Measurements from ENCODE around the gene ZDHHC11B. TPM values are rescaled to one million over a fixed set of nuclear protein-coding genes. Genes with fewer than 3 reads are reported as not detected.
"Not testable (repeated sequence)": the region's sequence is repeated elsewhere in the genome, so short reads cannot be mapped to it uniquely, and the experiment has no call there.

ZDHHC11B gene
- total RNA-seq, 1 experiment from 2014 or later, result 0.22 TPM

GRCh38 chr5:684751-685216 lies 99.7 kb downstream of the ZDHHC11B start:
- H3K4me3 ChIP-seq, result no peak overlapping the region
- H3K9me3 ChIP-seq (replicated peaks), result no peaks in the 10 kb centered on the region
- H3K36me3 ChIP-seq, result no peaks in the 10 kb centered on the region
- H3K27ac ChIP-seq, result no peak overlapping the region
- DNase-seq, result no peak
- H3K27me3 ChIP-seq, result no peaks in the 10 kb centered on the region
- no peaks in the 10 kb centered on the region for H3K4me1 ChIP-seq

DNA sequence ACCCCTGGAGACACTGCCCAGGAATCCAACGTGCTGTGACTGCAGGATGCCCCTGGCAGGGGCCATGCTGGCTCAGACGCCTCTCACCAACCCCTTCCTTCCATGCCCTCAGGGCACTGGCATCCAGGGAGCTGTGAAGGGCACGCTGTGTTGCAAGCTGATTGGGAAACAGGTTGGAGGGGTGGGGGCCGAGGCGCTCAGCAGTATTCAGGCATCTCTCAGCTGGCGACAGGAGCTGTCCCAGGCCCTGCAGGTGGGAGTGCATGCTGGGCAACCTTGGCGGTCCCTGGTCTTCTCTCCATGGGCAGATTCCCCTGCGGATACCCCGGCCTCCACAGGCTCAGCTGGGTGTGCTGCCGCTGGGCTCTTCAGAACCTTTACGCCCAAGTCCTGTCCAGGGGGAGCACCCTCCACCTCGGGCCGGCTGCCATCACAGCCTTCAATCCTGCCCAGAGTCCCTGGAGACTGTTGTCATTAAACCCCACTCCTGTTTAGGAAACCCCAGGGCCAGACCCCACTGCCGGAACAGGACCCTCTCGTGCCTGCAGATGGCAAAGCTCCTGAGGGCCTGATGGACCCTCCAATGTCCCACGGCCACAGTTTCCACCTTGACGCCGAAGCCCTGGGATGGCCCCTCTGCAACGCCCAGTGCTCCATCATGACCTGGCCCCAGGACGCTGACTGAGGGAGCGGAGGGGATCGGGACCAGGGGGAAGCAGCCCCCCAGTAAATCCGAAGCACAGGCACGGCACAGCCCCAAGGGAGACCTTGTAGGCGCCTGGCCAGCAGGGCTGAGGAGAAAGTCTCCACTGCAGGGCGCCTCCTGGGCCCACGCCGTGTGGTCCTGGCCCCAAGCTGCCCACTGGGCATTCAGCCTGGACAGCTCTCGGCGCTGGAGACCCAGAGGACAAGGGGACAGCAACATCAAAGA lies 100.7 kb downstream of the ZDHHC11B start:
- no peaks in the 10 kb centered on the region for H3K4me1 ChIP-seq
- no peaks in the 10 kb centered on the region for H3K9me3 ChIP-seq (replicated peaks)
- no peaks in the 10 kb centered on the region for H3K36me3 ChIP-seq
- no peaks in the 10 kb centered on the region for H3K27me3 ChIP-seq
- no peak overlapping the region for H3K27ac ChIP-seq
- no peak overlapping the region for H3K4me3 ChIP-seq
- no peak for DNase-seq

DNA sequence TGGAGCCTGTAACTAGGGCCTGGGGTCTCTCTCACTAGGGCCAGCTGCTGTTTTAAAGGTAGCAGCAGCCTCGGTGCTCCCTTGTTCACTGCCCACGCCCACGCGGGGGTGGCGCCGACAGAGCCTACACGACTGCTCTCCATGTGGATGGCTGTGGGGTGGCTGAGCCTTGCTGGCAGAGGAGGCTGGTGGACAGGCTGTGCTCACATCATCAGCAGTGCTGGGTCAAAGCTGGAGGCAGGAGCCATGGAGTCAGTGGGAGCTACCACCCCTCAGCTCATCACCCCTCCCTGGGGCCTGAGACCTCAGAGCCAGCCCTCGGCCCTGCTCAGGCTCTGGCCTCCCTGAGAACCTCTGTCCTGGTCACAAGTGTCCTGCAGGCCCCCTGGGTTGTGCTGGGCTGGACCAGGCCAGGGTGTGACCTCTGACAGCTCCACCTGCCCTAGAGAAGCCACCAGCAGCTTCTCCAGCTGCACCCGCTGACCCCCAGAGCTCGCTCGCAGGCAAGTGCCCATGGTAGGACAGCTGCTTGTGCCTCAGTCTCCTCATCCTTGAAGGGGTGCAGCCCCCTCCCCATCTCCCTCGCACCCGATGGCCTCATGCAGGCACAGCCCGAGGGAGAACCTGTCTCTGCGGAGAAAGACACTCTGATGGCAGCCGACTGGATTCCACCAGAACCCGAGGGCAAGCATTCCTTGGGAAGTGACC lies 101.7 kb downstream of the ZDHHC11B start:
- H3K27me3 ChIP-seq; H3K36me3 ChIP-seq; H3K4me3 ChIP-seq; H3K27ac ChIP-seq; H3K4me1 ChIP-seq; DNase-seq; H3K9me3 ChIP-seq (replicated peaks): not testable (repeated sequence)

- not testable (repeated sequence) for DNase-seq; H3K4me3 ChIP-seq; H3K27ac ChIP-seq; H3K36me3 ChIP-seq; H3K27me3 ChIP-seq; H3K9me3 ChIP-seq (replicated peaks); H3K4me1 ChIP-seq
Measured at GRCh38 chr5:682216-682615, 102.3 kb downstream of the ZDHHC11B start.

GRCh38 chr5:681317-682191 lies 103.0 kb downstream of the ZDHHC11B start:
- not testable (repeated sequence) for H3K9me3 ChIP-seq (replicated peaks); H3K27ac ChIP-seq; DNase-seq

DNA sequence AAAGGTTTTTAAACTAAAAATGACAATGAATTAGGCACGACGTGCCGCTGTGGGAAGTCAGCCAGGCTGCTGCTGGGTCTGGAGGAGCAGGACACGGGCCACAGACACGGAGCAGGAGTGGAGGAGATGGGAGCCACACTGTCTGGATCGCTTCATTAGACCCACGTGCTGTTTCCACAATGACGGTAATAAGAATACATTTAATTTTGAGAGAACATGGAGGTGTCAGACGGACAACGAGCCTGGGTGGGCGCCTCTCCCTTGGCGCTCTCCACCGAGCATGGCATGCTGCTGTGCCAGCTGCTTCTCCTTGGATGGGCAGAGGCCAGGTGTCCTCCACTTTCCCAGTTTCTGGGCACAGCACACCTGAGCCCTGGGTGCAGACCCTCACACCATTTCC lies 103.7 kb downstream of the ZDHHC11B start:
- H3K4me1 ChIP-seq; H3K4me3 ChIP-seq; H3K27me3 ChIP-seq; H3K9me3 ChIP-seq (replicated peaks); DNase-seq; H3K27ac ChIP-seq; H3K36me3 ChIP-seq: not testable (repeated sequence)

More at GRCh38 chr5:681317-682191, 103.0 kb downstream of the ZDHHC11B start:
- not testable (repeated sequence) for H3K4me3 ChIP-seq, H3K36me3 ChIP-seq, H3K27me3 ChIP-seq, H3K4me1 ChIP-seq

GRCh38 chr5:680118-680795 lies 104.3 kb downstream of the ZDHHC11B start:
- not testable (repeated sequence) for H3K9me3 ChIP-seq (replicated peaks); DNase-seq; H3K4me1 ChIP-seq; H3K27ac ChIP-seq; H3K4me3 ChIP-seq; H3K27me3 ChIP-seq; H3K36me3 ChIP-seq

DNA sequence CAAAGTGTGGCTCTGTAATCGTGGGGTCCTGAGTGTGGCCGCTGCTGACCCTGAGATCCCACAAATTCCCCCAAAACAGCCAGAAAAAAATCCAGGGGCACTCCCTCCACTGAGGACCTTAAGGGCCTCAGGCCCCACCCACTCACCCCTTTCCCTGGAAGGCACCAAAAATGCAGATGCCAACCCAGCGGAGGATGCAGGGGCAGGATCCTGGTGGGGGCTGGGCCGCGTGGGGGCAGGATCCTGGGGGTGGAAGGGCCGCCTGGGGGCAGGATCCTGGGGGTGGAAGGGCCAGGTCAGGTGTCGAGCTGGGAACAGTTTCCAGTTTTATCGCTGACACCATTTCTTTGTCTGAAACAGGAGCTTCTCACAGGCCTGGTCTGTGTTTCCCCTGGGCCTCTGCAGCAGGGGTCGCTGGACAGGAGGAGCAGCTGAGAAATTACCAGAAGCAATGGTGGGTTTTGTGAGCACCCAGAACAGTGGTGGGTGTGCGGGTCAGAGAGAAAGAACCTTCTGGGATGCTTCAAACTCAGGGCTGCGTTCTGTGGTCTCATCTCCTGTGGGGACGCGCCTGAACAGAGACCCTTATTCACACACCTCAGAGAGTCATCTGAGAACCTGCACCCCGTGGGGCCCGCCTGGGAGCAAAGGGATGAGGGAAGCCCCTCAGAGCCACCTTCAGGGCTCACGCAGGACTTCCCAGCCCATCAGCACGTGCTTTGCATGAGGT lies 105.2 kb downstream of the ZDHHC11B start:
- H3K27me3 ChIP-seq, DNase-seq: not testable (repeated sequence)

GRCh38 chr5:678521-678920 lies 106.0 kb downstream of the ZDHHC11B start:
- not testable (repeated sequence) for H3K4me3 ChIP-seq; H3K27me3 ChIP-seq; H3K9me3 ChIP-seq (replicated peaks); H3K4me1 ChIP-seq; DNase-seq; H3K27ac ChIP-seq; H3K36me3 ChIP-seq

More for the DNA sequence above, 105.2 kb downstream of the ZDHHC11B start:
- not testable (repeated sequence) for H3K4me3 ChIP-seq; H3K4me1 ChIP-seq; H3K36me3 ChIP-seq; H3K27ac ChIP-seq; H3K9me3 ChIP-seq (replicated peaks)

DNA sequence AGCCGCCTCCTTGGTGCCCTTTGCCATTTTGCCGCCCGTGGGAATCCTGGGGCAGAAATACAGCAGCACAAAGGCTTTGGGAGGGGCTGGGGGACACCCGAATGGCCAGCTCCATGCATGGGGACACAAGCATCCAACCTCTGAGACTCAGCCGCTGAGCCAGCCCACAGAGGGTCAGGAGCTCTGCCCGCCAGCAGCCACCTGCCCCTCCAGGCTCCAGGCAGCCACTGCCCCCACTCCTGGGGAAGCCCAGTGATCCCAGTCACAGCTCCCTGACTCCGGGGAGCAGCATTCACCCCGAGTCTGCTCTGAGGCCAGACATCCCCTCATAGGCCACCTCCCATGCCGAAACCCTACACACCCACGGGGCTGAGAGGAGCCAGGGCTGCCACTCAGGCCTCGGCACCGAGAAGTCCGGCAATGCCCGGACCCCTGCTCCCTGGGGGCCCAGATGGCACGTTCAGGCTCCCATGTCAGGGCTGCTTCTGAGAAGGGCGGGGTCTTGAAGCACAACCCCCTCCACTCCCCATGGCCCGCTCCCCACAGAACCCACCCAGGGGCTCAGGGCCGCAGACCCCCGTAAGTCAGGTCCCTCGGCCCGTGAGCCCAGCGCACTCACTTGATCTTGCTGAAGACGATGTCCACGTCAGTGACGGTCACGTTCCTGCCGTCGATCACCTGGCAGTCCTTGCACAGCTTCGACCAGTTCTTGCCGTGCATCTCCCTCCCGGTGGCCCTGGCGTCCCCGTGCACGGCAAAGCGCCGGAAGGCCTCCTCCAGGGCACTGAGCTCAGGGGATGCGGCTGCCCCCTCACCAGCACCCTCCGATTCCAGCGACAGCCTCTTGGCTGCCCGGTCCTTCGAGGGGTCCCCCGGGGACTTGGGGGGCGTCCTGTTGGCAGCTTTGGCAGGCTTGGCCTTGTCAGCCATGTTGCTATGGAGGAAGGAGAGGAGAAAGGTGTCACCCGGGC lies 107.1 kb downstream of the ZDHHC11B start:
- no peak for DNase-seq
- Histone ChIP-seq H3K9me3 (replicated peaks) (no peaks in the 10 kb centered on the region), H3K36me3 (no peaks in the 10 kb centered on the region), H3K4me3 (no peak overlapping the region), H3K27ac (no peak overlapping the region), H3K27me3 (no peaks in the 10 kb centered on the region; the same call in 1 of the 2 replicates), H3K4me1 (no peaks in the 10 kb centered on the region)

- Histone ChIP-seq H3K27ac (no peak overlapping the region), H3K36me3 (no peaks in the 10 kb centered on the region), H3K4me1 (no peaks in the 10 kb centered on the region), H3K27me3 (no peaks in the 10 kb centered on the region; the same call in 1 of the 2 replicates), H3K4me3 (no peak overlapping the region), H3K9me3 (replicated peaks) (no peaks in the 10 kb centered on the region)
- DNase-seq, result no peak
Measured at GRCh38 chr5:676699-677076, 107.8 kb downstream of the ZDHHC11B start.

DNA sequence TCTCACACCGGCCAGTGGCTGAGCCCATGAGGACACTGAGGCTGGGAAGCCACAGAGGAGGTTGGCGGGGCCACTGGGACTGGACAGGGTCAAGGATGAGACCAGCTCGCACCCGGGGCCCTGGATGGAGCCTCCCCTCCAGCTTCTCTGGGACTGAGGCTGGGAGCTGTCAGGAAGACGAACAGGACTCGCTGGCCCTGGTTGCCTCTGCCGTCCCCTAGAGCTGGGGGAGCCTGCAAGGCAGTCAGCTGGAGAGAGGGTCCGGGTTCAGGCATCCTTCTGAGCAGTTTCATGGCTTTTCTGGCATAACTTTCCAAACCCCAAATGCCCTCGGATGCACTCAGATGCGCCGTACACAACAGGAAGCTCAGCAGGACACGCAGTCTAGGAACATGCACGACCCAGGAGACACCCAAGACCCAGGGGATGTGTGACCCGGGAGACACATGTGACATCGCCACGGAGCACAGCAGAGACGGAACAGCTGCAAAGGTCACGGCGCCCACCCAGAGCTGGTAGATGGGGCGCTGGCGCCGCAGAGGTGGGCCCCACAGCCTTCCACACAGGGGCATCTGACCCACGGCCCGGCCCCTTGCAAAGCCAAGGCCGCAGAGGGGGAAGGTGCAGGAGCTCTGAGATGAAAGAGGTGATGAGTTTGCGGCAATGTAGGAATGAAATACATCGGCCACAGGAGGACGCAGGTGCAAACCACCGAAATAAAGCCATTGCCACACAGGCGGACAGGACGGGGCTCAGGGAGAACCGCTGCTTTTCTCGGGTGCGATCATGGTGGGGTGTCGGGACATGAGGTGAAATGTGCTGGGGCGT lies 108.4 kb downstream of the ZDHHC11B start:
- H3K27me3 ChIP-seq, result no peaks in the 10 kb centered on the region; the same call in 1 of the 2 replicates
- no peak overlapping the region for H3K27ac ChIP-seq
- no peaks in the 10 kb centered on the region for H3K4me1 ChIP-seq
- no peaks in the 10 kb centered on the region for H3K9me3 ChIP-seq (replicated peaks)
- no peak overlapping the region for H3K4me3 ChIP-seq
- H3K36me3 ChIP-seq, result no peaks in the 10 kb centered on the region
- DNase-seq, result no peak

Data from SJCRH30 (cell line).